K562 (cell line): ENCODE data around the gene GLB1L2. TPM values are rescaled to one million over a fixed set of nuclear protein-coding genes. Genes with fewer than 3 reads are reported as not detected.

ENCODE experiments used
- ATAC-seq: fragments of 200-7000 bp; cut with Tn5 transposase; 3 replicates; pipeline ENCODE4 v1.9.1; 2020; ENCODE audit warnings: moderate library complexity
- BruUV-seq: library from RNA; stranded (reverse); fragments of 400-500 nt; replicated peaks from 2 replicates; lab custom pipeline; 2021; lab: Mats Ljungman, UMichigan
- CTCF ChIA-PET: fragments of 300-600 bp; formaldehyde crosslinking; extraction: SDS; loops from one replicate; lab custom pipeline; 2021; ENCODE audit warnings: low intra/inter-chr PET ratio; lab: Yijun Ruan, JAX
- POLR2A ChIA-PET: fragments of 300-600, 350-650 bp; sonication (Branson Sonifier 250); formaldehyde crosslinking; extraction: SDS; loops from one replicate; lab custom pipeline; 2021; ENCODE audit warnings: antibody characterized with exemption, inconsistent platforms; lab: Yijun Ruan, JAX
- DNase-seq, 4 experiments: peaks; one replicate each; pipeline versions ENCODE4 v3.0.0 to v3.0.0-alpha.2; 2011 to 2018; ENCODE audit warnings: low spot score in 3 of 4, mixed read lengths in 3 of 4; ENCODE audit errors: extremely low read depth in 1 of 4
- FAIRE-seq: peaks from 2 replicates; lab custom pipeline; 2011; peaks lifted over from hg19 to GRCh38; lab: Jason Lieb, UNC
- H2AFZ ChIP-seq: 2 replicates; pipeline ENCODE4 v1.6.0; 2011; ENCODE audit warnings: low read depth, low read length, control low read depth, inconsistent platforms
- H3K27ac ChIP-seq: fragments of 200-600 bp; 3 replicates; pipeline ENCODE4 v1.8.0; 2011; ENCODE audit warnings: low read depth, mild to moderate bottlenecking, control low read depth, inconsistent platforms, low read length, moderate library complexity, mixed read lengths; ENCODE audit errors: extremely low read depth
- H3K27me3 ChIP-seq, 2 experiments: fragments of 300-600 bp in 1 of 2; 2 replicates in 1 of 2; 3 replicates in 1 of 2; pipeline versions ENCODE4 v1.6.0 to v1.8.0; 2011; ENCODE audit warnings: inconsistent platforms in 2 of 2, low read length in 2 of 2, mild to moderate bottlenecking in 1 of 2, mixed read lengths in 1 of 2, moderate library complexity in 1 of 2; ENCODE audit not compliant: control insufficient read depth in 2 of 2, insufficient read depth in 2 of 2
- H3K36me3 ChIP-seq: fragments of 300-600 bp; 3 replicates; pipeline ENCODE4 v1.8.0; 2011; ENCODE audit warnings: mild to moderate bottlenecking, low read length, inconsistent platforms; ENCODE audit not compliant: control insufficient read depth, insufficient read depth
- H3K4me1 ChIP-seq, 2 experiments: fragments of 200-600 bp in 1 of 2; replicated peaks in 1 of 2; 2 replicates in 1 of 2; 3 replicates in 1 of 2; pipeline versions ENCODE4 v1.5.1 to v1.8.0; 2011; ENCODE audit warnings: inconsistent platforms in 2 of 2, low read length in 2 of 2, mild to moderate bottlenecking in 1 of 2, mixed read lengths in 1 of 2, moderate library complexity in 1 of 2; ENCODE audit not compliant: control insufficient read depth in 2 of 2, insufficient read depth in 2 of 2
- H3K4me2 ChIP-seq: 2 replicates; pipeline ENCODE4 v1.6.1; 2011; ENCODE audit warnings: low read length, control low read depth, inconsistent platforms, mixed read lengths; ENCODE audit not compliant: insufficient read depth
- H3K4me3 ChIP-seq: fragments of 200-600 bp; sonication (generic), shearing (Covaris generic); 2 replicates; pipeline ENCODE4 v1.5.1; 2016; ENCODE audit warnings: control low read depth, inconsistent platforms
- H3K79me2 ChIP-seq: fragments of 200-600 bp; 3 replicates; pipeline ENCODE4 v1.8.0; 2011; ENCODE audit warnings: low read length, inconsistent platforms; ENCODE audit not compliant: control insufficient read depth, insufficient read depth
- H3K9ac ChIP-seq, 2 experiments: 2 replicates each; pipeline versions ENCODE4 v1.6.0 to v1.6.1; 2011; ENCODE audit warnings: low read depth in 2 of 2, low read length in 2 of 2, control low read depth in 1 of 2, inconsistent platforms in 1 of 2, mild to moderate bottlenecking in 1 of 2, mixed read lengths in 1 of 2; ENCODE audit not compliant: insufficient read depth in 1 of 2
- H3K9me1 ChIP-seq: one replicate; pipeline ENCODE4 v1.6.0; 2011; ENCODE audit warnings: inconsistent platforms, mild to moderate bottlenecking, low read length, moderate library complexity; ENCODE audit not compliant: control insufficient read depth, insufficient read depth
- H3K9me3 ChIP-seq: replicated peaks from 2 replicates; pipeline ENCODE4 v1.5.1; 2011; ENCODE audit warnings: low read depth, low read length, inconsistent platforms; ENCODE audit not compliant: control insufficient read depth, insufficient read depth
- H4K20me1 ChIP-seq: replicated peaks from 2 replicates; pipeline ENCODE4 v1.6.1; 2011; ENCODE audit warnings: low read length, inconsistent platforms, mixed read lengths; ENCODE audit not compliant: control insufficient read depth, insufficient read depth
- CREB1 ChIP-seq, 2 experiments: sonication (generic) in 1 of 2; formaldehyde crosslinking in 1 of 2; IDR thresholded peaks; 2 replicates each; pipeline versions ENCODE4 v1.6.1 to v1.8.0; 2012 to 2022; ENCODE audit warnings: inconsistent platforms in 1 of 2, mild to moderate bottlenecking in 1 of 2, missing genetic modification reagents in 1 of 2, moderate library complexity in 1 of 2
- HMG20B ChIP-seq: fragments of 250-450 bp; sonication (Bioruptor Pico); IDR thresholded peaks from 2 replicates; pipeline ENCODE4 v1.5.0; 2021; ENCODE audit warnings: mild to moderate bottlenecking
- MBD2 ChIP-seq: sonication (generic); IDR thresholded peaks from 2 replicates; pipeline ENCODE4 v1.6.1; 2016; ENCODE audit warnings: low read depth, borderline replicate concordance
- NFIC ChIP-seq: fragments of 450-650 bp; IDR thresholded peaks from 2 replicates; pipeline ENCODE4 v1.6.1; 2017; ENCODE audit warnings: mild to moderate bottlenecking, inconsistent platforms
- TAF9B ChIP-seq: fragments of 450-650 bp; IDR thresholded peaks from 2 replicates; pipeline ENCODE4 v1.6.1; 2018; ENCODE audit warnings: mild to moderate bottlenecking; ENCODE audit not compliant: partially characterized antibody
- XRCC4 ChIP-seq: IDR thresholded peaks from one replicate; pipeline ENCODE4 v1.6.1; 2011; ENCODE audit not compliant: insufficient read depth, insufficient read length; ENCODE audit errors: extremely low read depth
- ZNF316 ChIP-seq: fragments of 450-650 bp; IDR thresholded peaks from 2 replicates; pipeline ENCODE4 v1.6.1; 2016
- WGBS: fragments of 100-300 bp; shearing (Covaris generic); methylation state at CpG from one replicate; pipeline ENCODE4 v1.1.6; 2016; ENCODE audit warnings: low coverage, mixed read lengths; ENCODE audit not compliant: insufficient coverage; ENCODE audit errors: missing lambda C conversion rate; 5-methylcytosine and 5-hydroxymethylcytosine counted together
- in situ Hi-C: fragments of 300-500 bp; cut with MboI; formaldehyde crosslinking; loops from 4 replicates; pipeline ENCODE4 v1.15.0; 2018; ENCODE audit warnings: inconsistent platforms, mixed read lengths
- intact Hi-C: fragments of 100-400 bp; cut with micrococcal nuclease; formaldehyde crosslinking; loops from 2 replicates; pipeline ENCODE4 v1.14.2; 2022
- polyA plus RNA-seq, 8 experiments: library from polyadenylated mRNA; depleted of rRNA in 4 of 8; stranded (reverse) in 5 of 8; unstranded in 3 of 8; fragments of >200 nt; fragmentation: Nextera tagmentation in 2 of 8; fragmentation: Illumina TruSeq in 1 of 8; extraction: Ambion mirVana in 2 of 8; extraction: Trizol in 1 of 8; gene quantifications; 2 replicates each; pipeline versions ENCODE4 v1.2.1 to v1.2.3, GENCODE V29; 2011 to 2014; ENCODE audit warnings: inconsistent platforms in 1 of 8, missing spikeins in 1 of 8
- total RNA-seq, 7 experiments: library from RNA; depleted of rRNA in 6 of 7; stranded (reverse); fragments of >200 nt in 6 of 7; fragmentation: Illumina TruSeq in 2 of 7; extraction: Trizol in 2 of 7; gene quantifications; 2 replicates each; pipeline versions ENCODE4 v1.2.1 to v1.2.3, GENCODE V29; 2011 to 2021; ENCODE audit warnings: low replicate concordance in 1 of 7
- TF ChIP-seq, protein P1 (sequence below): fragments of 250-450 bp; sonication (Bioruptor Pico); IDR thresholded peaks from 2 replicates; pipeline ENCODE4 v1.4.0; 2020; ENCODE audit warnings: mild to moderate bottlenecking, moderate library complexity
- TF ChIP-seq, protein P2 (sequence below), 2 experiments: fragments of 450-650 bp; conservative IDR thresholded peaks; 2 replicates each; pipeline ENCODE4 v1.6.1; 2017; ENCODE audit warnings: mild to moderate bottlenecking in 2 of 2, moderate library complexity in 2 of 2

The GLB1L2 gene
- total and polyA plus RNA-seq, 9 of the 15 experiments (the other 6 are each of a cell fraction or from before 2014, with no cell fraction given): 0.84 to 21.4 (median 13.8) TPM

DNA sequence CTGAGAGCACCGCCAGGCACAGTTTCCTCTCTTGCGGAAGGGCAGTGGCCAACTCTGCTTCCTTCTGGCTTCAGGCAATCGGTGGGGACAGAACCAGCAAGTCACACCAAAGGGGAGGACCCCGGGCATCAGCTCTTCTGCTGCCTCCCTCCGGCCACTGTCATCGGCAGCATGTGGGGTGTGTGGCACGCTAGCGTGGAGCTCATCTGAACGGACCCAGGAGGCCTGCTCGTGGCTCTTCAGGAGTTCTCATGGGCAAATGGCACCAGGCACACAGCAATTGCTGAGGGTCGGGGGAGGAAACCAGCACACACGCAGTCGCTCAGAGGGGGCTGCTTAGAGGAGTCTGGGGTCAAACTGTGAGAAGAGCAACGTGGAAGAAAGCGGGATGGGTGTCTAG is 53.4 kb downstream of the GLB1L2 start (continued):
- TF ChIP-seq CREB1 (IDR thresholded peaks at IDR 0.05): no peak
- no peak for TF ChIP-seq CREB1 (CRISPR knock-in tag; IDR thresholded peaks at IDR 0.05)
- no peak for TF ChIP-seq ZNF316
- no peak for TF ChIP-seq HMG20B (CRISPR knock-in tag)
- TF ChIP-seq XRCC4: no peak
- TF ChIP-seq, protein P1, sequence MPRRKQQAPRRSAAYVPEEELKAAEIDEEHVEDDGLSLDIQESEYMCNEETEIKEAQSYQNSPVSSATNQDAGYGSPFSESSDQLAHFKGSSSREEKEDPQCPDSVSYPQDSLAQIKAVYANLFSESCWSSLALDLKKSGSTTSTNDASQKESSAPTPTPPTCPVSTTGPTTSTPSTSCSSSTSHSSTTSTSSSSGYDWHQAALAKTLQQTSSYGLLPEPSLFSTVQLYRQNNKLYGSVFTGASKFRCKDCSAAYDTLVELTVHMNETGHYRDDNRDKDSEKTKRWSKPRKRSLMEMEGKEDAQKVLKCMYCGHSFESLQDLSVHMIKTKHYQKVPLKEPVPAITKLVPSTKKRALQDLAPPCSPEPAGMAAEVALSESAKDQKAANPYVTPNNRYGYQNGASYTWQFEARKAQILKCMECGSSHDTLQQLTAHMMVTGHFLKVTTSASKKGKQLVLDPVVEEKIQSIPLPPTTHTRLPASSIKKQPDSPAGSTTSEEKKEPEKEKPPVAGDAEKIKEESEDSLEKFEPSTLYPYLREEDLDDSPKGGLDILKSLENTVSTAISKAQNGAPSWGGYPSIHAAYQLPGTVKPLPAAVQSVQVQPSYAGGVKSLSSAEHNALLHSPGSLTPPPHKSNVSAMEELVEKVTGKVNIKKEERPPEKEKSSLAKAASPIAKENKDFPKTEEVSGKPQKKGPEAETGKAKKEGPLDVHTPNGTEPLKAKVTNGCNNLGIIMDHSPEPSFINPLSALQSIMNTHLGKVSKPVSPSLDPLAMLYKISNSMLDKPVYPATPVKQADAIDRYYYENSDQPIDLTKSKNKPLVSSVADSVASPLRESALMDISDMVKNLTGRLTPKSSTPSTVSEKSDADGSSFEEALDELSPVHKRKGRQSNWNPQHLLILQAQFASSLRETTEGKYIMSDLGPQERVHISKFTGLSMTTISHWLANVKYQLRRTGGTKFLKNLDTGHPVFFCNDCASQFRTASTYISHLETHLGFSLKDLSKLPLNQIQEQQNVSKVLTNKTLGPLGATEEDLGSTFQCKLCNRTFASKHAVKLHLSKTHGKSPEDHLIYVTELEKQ (CRISPR knock-in tag): no peak

DNA sequence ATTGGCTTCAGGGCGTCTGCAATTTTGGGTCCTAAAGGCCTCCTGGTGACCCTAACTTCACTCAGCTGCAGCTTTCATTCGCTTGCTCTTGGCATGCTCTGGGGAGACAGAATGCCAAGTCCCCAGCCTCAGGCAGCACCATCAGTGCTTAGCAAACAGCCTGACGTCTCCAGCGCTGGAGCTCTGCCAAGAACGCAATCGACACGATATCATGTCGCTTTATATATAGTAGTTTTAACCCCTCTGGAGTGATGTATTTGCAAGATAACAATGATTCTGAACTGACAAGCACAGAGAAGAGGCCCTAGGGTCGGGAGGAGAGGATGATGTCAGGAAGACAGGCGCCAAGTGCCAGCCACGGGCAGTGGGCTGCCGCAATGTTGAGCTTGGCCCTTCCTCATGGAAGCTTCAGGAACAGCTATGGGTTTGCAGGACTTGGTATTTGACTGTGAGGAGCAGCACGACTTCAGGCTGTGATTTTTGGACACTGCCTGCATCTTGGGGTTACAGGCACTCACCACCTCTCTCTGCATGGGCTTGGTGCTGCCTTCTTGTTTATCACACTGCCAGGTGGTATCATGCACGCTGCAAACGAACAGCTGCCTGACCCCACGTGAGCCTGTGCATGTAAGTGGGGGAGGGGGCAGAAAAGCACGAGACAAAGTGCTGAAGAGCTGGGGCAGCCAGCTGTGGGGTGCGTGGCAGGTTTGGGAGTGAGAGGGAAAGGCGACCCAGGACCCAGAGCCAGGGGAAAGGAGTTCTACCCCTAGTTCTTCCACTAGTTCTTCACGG is 54.2 kb downstream of the GLB1L2 start:
- H3K27ac ChIP-seq: no peak overlapping the region
- no TSS peak for BruUV-seq
- DNase-seq (no peak), ATAC-seq (no peak), FAIRE-seq (no peak)
- TF ChIP-seq MBD2 (no peak), TAF9B (no peak), NFIC (peak; percentile 53)
- TF ChIP-seq, protein P2, sequence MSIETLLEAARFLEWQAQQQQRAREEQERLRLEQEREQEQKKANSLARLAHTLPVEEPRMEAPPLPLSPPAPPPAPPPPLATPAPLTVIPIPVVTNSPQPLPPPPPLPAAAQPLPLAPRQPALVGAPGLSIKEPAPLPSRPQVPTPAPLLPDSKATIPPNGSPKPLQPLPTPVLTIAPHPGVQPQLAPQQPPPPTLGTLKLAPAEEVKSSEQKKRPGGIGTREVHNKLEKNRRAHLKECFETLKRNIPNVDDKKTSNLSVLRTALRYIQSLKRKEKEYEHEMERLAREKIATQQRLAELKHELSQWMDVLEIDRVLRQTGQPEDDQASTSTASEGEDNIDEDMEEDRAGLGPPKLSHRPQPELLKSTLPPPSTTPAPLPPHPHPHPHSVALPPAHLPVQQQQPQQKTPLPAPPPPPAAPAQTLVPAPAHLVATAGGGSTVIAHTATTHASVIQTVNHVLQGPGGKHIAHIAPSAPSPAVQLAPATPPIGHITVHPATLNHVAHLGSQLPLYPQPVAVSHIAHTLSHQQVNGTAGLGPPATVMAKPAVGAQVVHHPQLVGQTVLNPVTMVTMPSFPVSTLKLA (conservative IDR thresholded peaks at IDR 0.05): no peak
- WGBS: under 1% methylated on average over 20 of the region's 20 CpGs
- H3K9me3 ChIP-seq: no peaks in the 10 kb centered on the region
- no peaks in the 10 kb centered on the region for H3K4me1 ChIP-seq
- no peaks in the 10 kb centered on the region for H3K79me2 ChIP-seq
- H3K27me3 ChIP-seq: peaks cover 30 to 83% of the 10 kb centered on the region in 2 experiments
- CTCF ChIA-PET: no interaction called here
- intact Hi-C loops (no loop called here), in situ Hi-C loops (no loop called here)
- POLR2A ChIA-PET: no interaction called here
- H2AFZ ChIP-seq: no peak overlapping the region
- no peak overlapping the region for H3K4me2 ChIP-seq
- H3K4me3 ChIP-seq: no peak overlapping the region
- H3K36me3 ChIP-seq: no peaks in the 10 kb centered on the region
- peaks cover 6% of the 10 kb centered on the region for H3K9me1 ChIP-seq
- H3K9ac ChIP-seq: no peak overlapping the region
- H4K20me1 ChIP-seq: peaks cover 8% of the 10 kb centered on the region; the same call in 1 of the 2 replicates
